Heart right ventricle (tissue), 16 donors: ENCODE data around the gene SOX8. TPM values are rescaled to one million over a fixed set of nuclear protein-coding genes. Genes with fewer than 3 reads are reported as not detected.
"Not testable (repeated sequence)": the region's sequence is repeated elsewhere in the genome, so short reads cannot be mapped to it uniquely, and the experiment has no call there.

Experiments
- ATAC-seq, 8 donors: fragments of 200-7000 bp; cut with Tn5 transposase; one replicate each; pipeline ENCODE4 v1.9.1; 2020; ENCODE audit warnings: mild to moderate bottlenecking in 8 of 8, moderate library complexity in 8 of 8, moderate number of reproducible peaks in 1 of 8
- DNase-seq, 2 donors: peaks; one replicate each; pipeline ENCODE4 v3.0.0-alpha.2; 2020
- H3K27ac ChIP-seq, 10 donors: fragments of 200-600 bp; sonication (generic) in 2 of 10; one replicate each; pipeline versions ENCODE4 v1.5.0 to v1.8.0; 2020 to 2022; ENCODE audit warnings: mild to moderate bottlenecking in 3 of 10
- H3K27me3 ChIP-seq, 7 donors: fragments of 200-600 bp; one replicate each; pipeline ENCODE4 v1.8.0; 2021 to 2022; ENCODE audit warnings: mild to moderate bottlenecking in 2 of 7
- H3K36me3 ChIP-seq, 9 donors: fragments of 200-600 bp; sonication (generic) in 1 of 9; one replicate each; pipeline versions ENCODE4 v1.5.0 to v1.8.0; 2020 to 2022; ENCODE audit warnings: mild to moderate bottlenecking in 2 of 9
- H3K4me1 ChIP-seq, 9 donors: fragments of 200-600 bp; sonication (generic) in 1 of 9; one replicate each; pipeline versions ENCODE4 v1.5.0 to v1.8.0; 2020 to 2022; ENCODE audit warnings: mild to moderate bottlenecking in 4 of 9
- H3K4me3 ChIP-seq, 10 donors: fragments of 200-600 bp; sonication (generic) in 2 of 10; one replicate each; pipeline versions ENCODE4 v1.5.0 to v1.8.0; 2020 to 2022; ENCODE audit warnings: mild to moderate bottlenecking in 7 of 10, moderate library complexity in 2 of 10
- H3K9me3 ChIP-seq, 11 donors: fragments of 200-600 bp in 10 of 11; sonication (generic) in 2 of 11; one replicate each; pipeline versions ENCODE4 v1.5.0 to v1.8.0; 2013 to 2022; ENCODE audit warnings: mild to moderate bottlenecking in 2 of 11, control low read depth in 1 of 11, moderate library complexity in 1 of 11
- CTCF ChIP-seq, 9 donors: fragments of 200-600 bp; sonication (generic) in 2 of 9; IDR thresholded peaks; one replicate each; pipeline versions ENCODE4 v1.5.0 to v1.8.0; 2021 to 2022; ENCODE audit warnings: antibody characterized with exemption in 9 of 9, mild to moderate bottlenecking in 5 of 9, moderate library complexity in 1 of 9
- WGBS, 2 donors: extraction: QIAGEN DNeasy Blood & Tissue Kit; methylation state at CpG; one replicate each; pipeline ENCODE4 v1.1.7; 2013; ENCODE audit warnings: inconsistent platforms in 1 of 2; 5-methylcytosine and 5-hydroxymethylcytosine counted together
- intact Hi-C, 10 donors: fragments of 100-400 bp; cut with DNase I; formaldehyde crosslinking; loops; one replicate each; pipeline versions ENCODE4 v1.11.1 to v1.14.2; 2022
- polyA plus RNA-seq, 2 donors: library from polyadenylated mRNA; stranded (reverse); fragments of 200-250 nt; gene quantifications; one replicate each; pipeline ENCODE4 v1.2.3, GENCODE V29; 2013
- total RNA-seq, 10 donors: library from RNA; stranded (reverse); fragmentation: NEBNext Ultra II Directional in 3 of 10; extraction: Animal tissue kit (Norgen Biotek cat#: 25700) in 3 of 10; gene quantifications; one replicate each; pipeline versions ENCODE4 v1.2.1 to v1.2.4, GENCODE V29; 2021 to 2023
- donor health status: Arrhythmogenic right ventricular cardiomyopathy.
- donor health status: ischemic (EF 13 %, LVEDD 7.1; RV severe dilation, severe dysfunction).
- donor health status: healthy with polysubstance abuse.
- donor health status: DM: no; HTN: yes; CAD: no.
- donor health status: DM: no; HTN: no; CAD: no.
- donor health status: ischemic (EF 25% LVEDD 6.9; RV normal size, moderate dysfunction).
- donor health status: ischemic (EF 25% LVEDD 5.7; RV mildly dilated, moderate dysfunction).
- donor health status: healthy.
- donor health status: DM: yes; HTN: yes; CAD: no.
- donor health status: Ischemic cardiomyopathy.
- donor health status: ischemic (EF 35%, LVEDD 5.7; RV mildly dilated, moderate dysfunction).
- donor health status: nonischemic (EF 11% LVEDD 7.7; RV severe dilation, severe dysfunction).
- donor health status: DM: yes; HTN: yes; CAD: no.
- donor health status: PGD.
- donor health status: ischemic (EF 29% LVEDD 5.4; RV normal size, mild dysfunction).
- donor health status: nonischemic (EF 23%, LVEDD 6.1; RV moderate dilation, normal function).

Gene SOX8
- total and polyA plus RNA-seq, 12 donors, result 0.35 to 2.3 (median 1.0) TPM

GRCh38 chr16:950733-951573 lies 30.6 kb upstream of the SOX8 start:
- not testable (repeated sequence) for H3K9me3 ChIP-seq, H3K4me3 ChIP-seq, H3K27ac ChIP-seq, H3K4me1 ChIP-seq, H3K27me3 ChIP-seq, DNase-seq
- peak in 1 of 8 donors; percentile 42 for ATAC-seq
- H3K36me3 ChIP-seq, result peaks cover 0 to 40% (median 0%) of the 10 kb centered on the region in 9 donors
- WGBS, 2 donors, result 64 to 73% methylated on average over 22 to 27 of the region's 27 CpGs
- intact Hi-C loops, result loop anchor here in 1 of 10 donors (10.0 kb wide), 1 partner anchor 56 kb away; no protein-coding TSS in a partner anchor

GRCh38 chr16:951660-952301 lies 29.8 kb upstream of the SOX8 start:
- Histone ChIP-seq H3K27ac (no peak overlapping the region), H3K9me3 (peaks cover 0 to 3% (median 0%) of the 10 kb centered on the region in 11 donors), H3K4me1 (no peaks in the 10 kb centered on the region), H3K27me3 (no peaks in the 10 kb centered on the region), H3K36me3 (peaks cover 0 to 32% (median 0%) of the 10 kb centered on the region in 9 donors), H3K4me3 (no peak overlapping the region)
- ATAC-seq (peak in 2 of 8 donors; percentile 22 to 30), DNase-seq (no peak)
- WGBS, 2 donors, result 85 to 92% methylated on average over 22 of the region's 22 CpGs
- intact Hi-C loops, result loop anchor here in 1 of 10 donors (10.0 kb wide), 1 partner anchor 57 kb away; no protein-coding TSS in a partner anchor
- no peak for TF ChIP-seq CTCF (IDR thresholded peaks at IDR 0.05)

- DNase-seq, result no peak
- no peak for TF ChIP-seq CTCF (IDR thresholded peaks at IDR 0.05)
- ATAC-seq, result peak in 3 of 8 donors; percentile 18 to 53 (median 30)
These were observed 29.2 kb upstream of the SOX8 start for GRCh38 chr16:952321-952720.

GRCh38 chr16:953818-954217 lies 27.8 kb upstream of the SOX8 start:
- not testable (repeated sequence) for H3K27me3 ChIP-seq, ATAC-seq, H3K27ac ChIP-seq, H3K4me1 ChIP-seq, DNase-seq, H3K4me3 ChIP-seq
- peaks cover 0 to 13% (median 0%) of the 10 kb centered on the region in 11 donors for H3K9me3 ChIP-seq
- peaks cover 0 to 26% (median 0%) of the 10 kb centered on the region in 9 donors for H3K36me3 ChIP-seq
- WGBS, 2 donors, result 88 to 94% methylated on average over 5 of the region's 7 CpGs
- intact Hi-C loops, result loop anchor here in 1 of 10 donors (10.0 kb wide), 1 partner anchor 59 kb away; no protein-coding TSS in a partner anchor

More at GRCh38 chr16:952321-952720, 29.2 kb upstream of the SOX8 start:
- peaks cover 0 to 8% (median 0%) of the 10 kb centered on the region in 11 donors for H3K9me3 ChIP-seq
- H3K4me3 ChIP-seq, result no peak overlapping the region
- peaks cover 0 to 27% (median 0%) of the 10 kb centered on the region in 9 donors for H3K36me3 ChIP-seq
- H3K4me1 ChIP-seq, result no peaks in the 10 kb centered on the region
- H3K27me3 ChIP-seq, result no peaks in the 10 kb centered on the region
- H3K27ac ChIP-seq, result no peak overlapping the region
- intact Hi-C loops, result loop anchor here in 1 of 10 donors (10.0 kb wide), 1 partner anchor 58 kb away; no protein-coding TSS in a partner anchor
- 85 to 96% methylated on average over 12 of the region's 12 CpGs for WGBS, 2 donors

- peaks cover 0 to 13% (median 0%) of the 10 kb centered on the region in 11 donors for H3K9me3 ChIP-seq
- not testable (repeated sequence) for ATAC-seq, DNase-seq, H3K4me1 ChIP-seq, H3K4me3 ChIP-seq, H3K27ac ChIP-seq, H3K27me3 ChIP-seq
- intact Hi-C loops, result loop anchor here in 1 of 10 donors (10.0 kb wide), 1 partner anchor 61 kb away; no protein-coding TSS in a partner anchor
- peaks cover 0 to 26% (median 0%) of the 10 kb centered on the region in 9 donors for H3K36me3 ChIP-seq
- WGBS, 2 donors, result 91 to 97% methylated on average over 17 to 27 of the region's 27 CpGs
These were observed 25.8 kb upstream of the SOX8 start for GRCh38 chr16:955766-956165.
